ENCODE data around the gene GRM4.

DNA sequence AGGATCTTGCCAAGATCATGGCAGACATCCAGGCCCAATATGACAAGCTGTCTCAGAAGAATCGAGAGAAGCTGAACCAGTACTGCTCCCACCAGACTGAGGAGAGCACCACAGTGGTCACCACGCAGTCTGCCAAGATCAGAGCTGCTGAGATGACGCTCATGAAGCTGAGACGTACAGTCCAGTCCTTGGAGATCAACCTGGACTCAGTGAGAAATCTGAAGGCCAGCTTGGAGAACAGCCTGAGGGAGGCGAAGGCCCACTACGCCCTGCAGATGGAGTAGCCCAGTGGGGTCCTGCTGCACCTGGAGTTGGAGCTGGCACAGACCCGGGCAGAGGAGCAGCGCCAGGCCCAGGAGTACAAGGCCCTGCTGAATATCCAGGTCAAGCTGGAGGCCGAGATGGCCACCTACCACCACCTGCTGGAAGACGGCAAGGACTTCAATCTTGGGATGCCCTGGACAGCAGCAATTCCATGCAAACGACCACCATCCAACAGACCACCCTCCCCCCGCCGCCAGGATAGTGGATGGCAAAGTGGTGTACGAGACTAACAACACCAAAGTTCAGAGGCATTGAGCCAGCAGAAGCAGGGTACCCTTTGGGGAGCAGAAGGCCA lies 44.7 kb upstream of the GRM4 start:
- TF ChIP-seq GATA2 (IDR thresholded peaks at IDR 0.05; ENCODE audit: low read depth, low read length) (no peak), GATA3 (IDR thresholded peaks at IDR 0.05; ENCODE audit: low read depth, low read length) (no peak)
